HepG2 (cell line): ENCODE data around the gene BST1. TPM values are rescaled to one million over a fixed set of nuclear protein-coding genes. Genes with fewer than 3 reads are reported as not detected.

Source experiments
- ATAC-seq: fragments of 200-7000 bp; cut with Tn5 transposase; 3 replicates; pipeline ENCODE4 v1.9.1; 2020; ENCODE audit warnings: mild to moderate bottlenecking, moderate library complexity
- BruUV-seq: library from RNA; stranded (reverse); fragments of 400-500 nt; replicated peaks from 2 replicates; lab custom pipeline; 2021; lab: Mats Ljungman, UMichigan
- CTCF ChIA-PET: fragments of 300-600 bp; formaldehyde crosslinking; extraction: SDS; loops from one replicate; lab custom pipeline; 2021; ENCODE audit warnings: low total read pairs, inconsistent platforms, low intra/inter-chr PET ratio; lab: Yijun Ruan, JAX
- POLR2A ChIA-PET: fragments of 350-600 bp; sonication (Branson Sonifier 250); formaldehyde crosslinking; loops from one replicate; lab custom pipeline; 2020; ENCODE audit warnings: antibody characterized with exemption, inconsistent platforms; lab: Yijun Ruan, JAX
- DNase-seq: peaks from one replicate; pipeline ENCODE4 v3.0.0-alpha.2; 2015; ENCODE audit warnings: low spot score
- FAIRE-seq: peaks from 3 replicates; lab custom pipeline; 2011; peaks lifted over from hg19 to GRCh38; lab: Jason Lieb, UNC
- H2AFZ ChIP-seq: one replicate; pipeline ENCODE4 v1.6.1; 2011; ENCODE audit warnings: low read length, inconsistent platforms
- H3K27ac ChIP-seq: fragments of 300-600 bp; 3 replicates; pipeline ENCODE4 v1.8.0; 2011; ENCODE audit warnings: mixed run types, mild to moderate bottlenecking, mixed read lengths, low read length, inconsistent platforms; ENCODE audit not compliant: insufficient read depth; ENCODE audit errors: extremely low read length
- H3K27me3 ChIP-seq, 2 experiments: fragments of 200-600 bp in 1 of 2; 2 replicates in 1 of 2; 3 replicates in 1 of 2; pipeline versions ENCODE4 v1.6.0 to v1.8.0; 2011; ENCODE audit warnings: low read length in 2 of 2, mild to moderate bottlenecking in 2 of 2, moderate library complexity in 2 of 2, inconsistent platforms in 1 of 2; ENCODE audit not compliant: insufficient read depth in 2 of 2, control insufficient read depth in 1 of 2
- H3K36me3 ChIP-seq, 2 experiments: fragments of 200-600 bp in 1 of 2; replicated peaks in 1 of 2; 2 replicates in 1 of 2; 3 replicates in 1 of 2; pipeline versions ENCODE4 v1.5.1 to v1.8.0; 2011; ENCODE audit warnings: low read length in 2 of 2, inconsistent platforms in 1 of 2; ENCODE audit not compliant: insufficient read depth in 2 of 2, control insufficient read depth in 1 of 2
- H3K4me1 ChIP-seq: 2 replicates; pipeline ENCODE4 v1.5.1; 2012; ENCODE audit warnings: low read length, inconsistent platforms; ENCODE audit not compliant: insufficient read depth
- H3K4me2 ChIP-seq: 2 replicates; pipeline ENCODE4 v1.6.0; 2011; ENCODE audit warnings: low read depth, low read length, inconsistent platforms
- H3K4me3 ChIP-seq, 3 experiments: fragments of 200-600 bp in 1 of 3; sonication (generic), shearing (Covaris generic) in 1 of 3; replicated peaks in 1 of 3; 2 replicates each; pipeline ENCODE4 v1.5.1; 2011 to 2016; ENCODE audit warnings: low read length in 3 of 3, inconsistent platforms in 2 of 3, low read depth in 2 of 3, mild to moderate bottlenecking in 2 of 3, control low read depth in 1 of 3, mixed read lengths in 1 of 3; ENCODE audit not compliant: insufficient read depth in 1 of 3
- H3K79me2 ChIP-seq: one replicate; pipeline ENCODE4 v1.6.1; 2011; ENCODE audit warnings: low read length, inconsistent platforms; ENCODE audit not compliant: insufficient read depth
- H3K9ac ChIP-seq: 2 replicates; pipeline ENCODE4 v1.6.0; 2011; ENCODE audit warnings: mild to moderate bottlenecking, low read depth, low read length, inconsistent platforms; ENCODE audit not compliant: insufficient read depth
- H3K9me3 ChIP-seq: 2 replicates; pipeline ENCODE4 v1.5.1; 2012; ENCODE audit warnings: mild to moderate bottlenecking, low read length
- H4K20me1 ChIP-seq: 2 replicates; pipeline ENCODE4 v1.6.0; 2011; ENCODE audit warnings: inconsistent platforms, mild to moderate bottlenecking, low read length, moderate library complexity; ENCODE audit not compliant: insufficient read depth
- DNMT1 ChIP-seq: sonication (generic); formaldehyde crosslinking; IDR thresholded peaks from 2 replicates; pipeline ENCODE4 v1.5.1; 2020; ENCODE audit warnings: mild to moderate bottlenecking, missing genetic modification reagents
- PITX1 ChIP-seq: sonication (generic); formaldehyde crosslinking; IDR thresholded peaks from 2 replicates; pipeline ENCODE4 v1.5.1; 2020; ENCODE audit warnings: mild to moderate bottlenecking, missing genetic modification reagents
- SOX5 ChIP-seq: IDR thresholded peaks from 2 replicates; pipeline ENCODE4 v1.6.1; 2016; ENCODE audit warnings: borderline replicate concordance
- ZNF790 ChIP-seq: sonication (generic); formaldehyde crosslinking; IDR thresholded peaks from 2 replicates; pipeline ENCODE4 v1.8.0; 2022; ENCODE audit warnings: missing genetic modification reagents, mild to moderate bottlenecking, borderline replicate concordance
- ZNF816 ChIP-seq: sonication (generic); formaldehyde crosslinking; IDR thresholded peaks from 2 replicates; pipeline ENCODE4 v1.8.0; 2022; ENCODE audit warnings: missing genetic modification reagents, mild to moderate bottlenecking, borderline replicate concordance
- ZSCAN20 ChIP-seq: sonication (generic); formaldehyde crosslinking; IDR thresholded peaks from 2 replicates; pipeline ENCODE4 v1.4.0; 2020; ENCODE audit warnings: missing genetic modification reagents, mild to moderate bottlenecking, borderline replicate concordance
- WGBS: methylation state at CpG from one replicate; pipeline ENCODE4 v1.1.6; 2017; ENCODE audit warnings: low lambda C conversion rate; 5-methylcytosine and 5-hydroxymethylcytosine counted together
- in situ Hi-C: cut with HindIII; loops from 2 replicates; pipeline ENCODE4 v1.10.0; 2017; ENCODE audit warnings: low pct_unique_long_range_greater_than_20kb; ENCODE audit not compliant: extremely low pct_ligation_motif_present
- intact Hi-C: fragments of 100-400 bp; cut with micrococcal nuclease; formaldehyde crosslinking; loops from one replicate; pipeline ENCODE4 v1.10.0; 2022; ENCODE audit not compliant: unreplicated experiment
- polyA plus RNA-seq, 8 experiments: library from polyadenylated mRNA; depleted of rRNA in 3 of 8; stranded (reverse) in 7 of 8; unstranded in 1 of 8; fragments of >200 nt; fragmentation: Illumina TruSeq in 4 of 8; extraction: Trizol in 4 of 8; gene quantifications; 2 replicates each; pipeline versions ENCODE4 v1.2.1 to v1.2.3, GENCODE V29; 2011 to 2016; ENCODE audit warnings: low read depth in 4 of 8, missing spikeins in 1 of 8, mixed read lengths in 1 of 8; ENCODE audit not compliant: insufficient read depth in 1 of 8
- total RNA-seq, 5 experiments: library from RNA; depleted of rRNA; stranded (reverse); fragments of >200 nt; fragmentation: Illumina TruSeq; extraction: Trizol; gene quantifications; 2 replicates each; pipeline ENCODE4 v1.2.3, GENCODE V29; 2016; ENCODE audit warnings: low read depth in 1 of 5
- TF ChIP-seq, protein P1 (sequence below): sonication (generic); formaldehyde crosslinking; IDR thresholded peaks from 2 replicates; pipeline ENCODE4 v1.4.0; 2020; ENCODE audit warnings: low read depth, missing genetic modification reagents

The BST1 gene
- total and polyA plus RNA-seq, 2 of the 13 experiments (the other 11 are each of a cell fraction or from before 2014, with no cell fraction given) = 0.09 to 0.49 TPM

DNA sequence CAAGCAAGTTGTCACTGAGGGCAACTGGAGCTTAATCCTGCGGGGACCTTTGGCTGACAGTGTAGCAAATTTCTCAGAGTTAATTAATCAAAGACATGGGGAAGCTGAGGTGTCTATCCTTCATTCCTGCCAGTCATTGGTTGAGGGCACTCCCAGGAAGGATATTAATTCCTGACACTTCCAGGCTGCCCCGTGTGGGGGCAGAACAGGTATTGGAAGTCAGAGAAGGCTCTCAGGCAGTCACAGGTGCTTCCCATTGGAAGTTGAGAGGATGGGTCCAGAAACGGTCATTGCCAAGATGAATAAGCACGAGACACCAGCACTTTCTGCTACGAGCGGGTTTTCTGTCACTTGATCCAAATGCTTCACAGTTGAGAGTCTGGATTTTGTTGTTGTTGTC, 46.1 kb downstream of the BST1 start:
- FAIRE-seq (no peak), ATAC-seq (no peak), DNase-seq (no peak)
- ChIA-PET CTCF (no interaction called here), POLR2A (no interaction called here)
- 26% methylated on average over 6 of the region's 6 CpGs for WGBS
- H3K4me2 ChIP-seq = no peak overlapping the region
- no peak overlapping the region for H3K27ac ChIP-seq
- no peak overlapping the region for H3K4me3 ChIP-seq
- intact Hi-C loops (no loop called here), in situ Hi-C loops (no loop called here)
- no peak overlapping the region for H2AFZ ChIP-seq
- no peaks in the 10 kb centered on the region for H4K20me1 ChIP-seq
- BruUV-seq = no TSS peak
- no peak overlapping the region for H3K9ac ChIP-seq
- H3K79me2 ChIP-seq = no peaks in the 10 kb centered on the region
- H3K4me1 ChIP-seq = no peaks in the 10 kb centered on the region
- TF ChIP-seq SOX5 (CRISPR knock-in tag) (no peak), ZNF816 (CRISPR knock-in tag) (no peak), ZNF790 (CRISPR knock-in tag) (no peak), ZSCAN20 (no peak), DNMT1 (CRISPR knock-in tag) (no peak), PITX1 (no peak)
- TF ChIP-seq, protein P1, sequence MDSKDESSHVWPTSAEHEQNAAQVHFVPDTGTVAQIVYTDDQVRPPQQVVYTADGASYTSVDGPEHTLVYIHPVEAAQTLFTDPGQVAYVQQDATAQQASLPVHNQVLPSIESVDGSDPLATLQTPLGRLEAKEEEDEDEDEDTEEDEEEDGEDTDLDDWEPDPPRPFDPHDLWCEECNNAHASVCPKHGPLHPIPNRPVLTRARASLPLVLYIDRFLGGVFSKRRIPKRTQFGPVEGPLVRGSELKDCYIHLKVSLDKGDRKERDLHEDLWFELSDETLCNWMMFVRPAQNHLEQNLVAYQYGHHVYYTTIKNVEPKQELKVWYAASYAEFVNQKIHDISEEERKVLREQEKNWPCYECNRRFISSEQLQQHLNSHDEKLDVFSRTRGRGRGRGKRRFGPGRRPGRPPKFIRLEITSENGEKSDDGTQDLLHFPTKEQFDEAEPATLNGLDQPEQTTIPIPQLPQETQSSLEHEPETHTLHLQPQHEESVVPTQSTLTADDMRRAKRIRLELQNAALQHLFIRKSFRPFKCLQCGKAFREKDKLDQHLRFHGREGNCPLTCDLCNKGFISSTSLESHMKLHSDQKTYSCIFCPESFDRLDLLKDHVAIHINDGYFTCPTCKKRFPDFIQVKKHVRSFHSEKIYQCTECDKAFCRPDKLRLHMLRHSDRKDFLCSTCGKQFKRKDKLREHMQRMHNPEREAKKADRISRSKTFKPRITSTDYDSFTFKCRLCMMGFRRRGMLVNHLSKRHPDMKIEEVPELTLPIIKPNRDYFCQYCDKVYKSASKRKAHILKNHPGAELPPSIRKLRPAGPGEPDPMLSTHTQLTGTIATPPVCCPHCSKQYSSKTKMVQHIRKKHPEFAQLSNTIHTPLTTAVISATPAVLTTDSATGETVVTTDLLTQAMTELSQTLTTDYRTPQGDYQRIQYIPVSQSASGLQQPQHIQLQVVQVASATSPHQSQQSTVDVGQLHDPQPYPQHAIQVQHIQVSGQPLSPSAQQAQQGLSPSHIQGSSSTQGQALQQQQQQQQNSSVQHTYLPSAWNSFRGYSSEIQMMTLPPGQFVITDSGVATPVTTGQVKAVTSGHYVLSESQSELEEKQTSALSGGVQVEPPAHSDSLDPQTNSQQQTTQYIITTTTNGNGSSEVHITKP (CRISPR knock-in tag) = no peak
- H3K36me3 ChIP-seq = no peaks in the 10 kb centered on the region
- peaks cover 2 to 7% of the 10 kb centered on the region in 2 experiments; a peak in 2 of 5 replicates for H3K27me3 ChIP-seq
- H3K9me3 ChIP-seq = no peaks in the 10 kb centered on the region
